Skeletal muscle cell (primary cell): ENCODE data around the gene DUSP7.
"Not testable (repeated sequence)": the region's sequence is repeated elsewhere in the genome, so short reads cannot be mapped to it uniquely, and the experiment has no call there.

Experiments used
- DNase-seq: peaks from one replicate; pipeline ENCODE4 v3.0.0-alpha.2; 2010; ENCODE audit warnings: low read depth
- H3K4me3 ChIP-seq: 2 replicates; pipeline ENCODE4 v1.5.1; 2011; ENCODE audit warnings: low read depth, mild to moderate bottlenecking, control low read depth, low read length, moderate library complexity

DUSP7 gene

GRCh38 chr3:52053307-52054304 lies 2.8 kb downstream of the DUSP7 start:
- peak overlapping the region; percentile 29 for H3K4me3 ChIP-seq
- DNase-seq, result no peak

DNA sequence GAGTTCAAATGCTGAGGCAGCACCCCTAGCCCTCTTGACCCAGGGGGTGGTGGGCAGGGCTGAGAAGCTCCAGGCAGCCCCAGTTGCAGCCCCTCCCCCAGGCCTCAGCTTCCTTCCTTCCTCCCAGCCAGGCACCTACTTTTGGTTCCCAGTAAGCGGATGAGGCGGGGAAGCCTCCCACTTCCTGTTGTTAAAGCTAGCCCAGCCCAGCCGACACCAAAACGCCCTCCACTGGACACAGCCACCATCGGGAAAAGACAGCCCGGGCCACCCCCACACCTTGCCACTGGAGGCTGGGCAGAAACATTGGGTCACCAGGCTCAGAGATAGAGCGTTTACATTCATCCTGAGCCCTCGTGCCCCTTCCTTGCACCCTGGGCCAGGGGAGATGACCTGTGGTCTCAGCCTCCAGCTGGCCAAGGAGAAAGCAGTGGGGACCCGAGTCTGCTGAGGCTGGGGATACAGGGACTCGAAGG lies 3.5 kb downstream of the DUSP7 start:
- no peak for DNase-seq
- H3K4me3 ChIP-seq, result peak overlapping the region; percentile 29

DNA sequence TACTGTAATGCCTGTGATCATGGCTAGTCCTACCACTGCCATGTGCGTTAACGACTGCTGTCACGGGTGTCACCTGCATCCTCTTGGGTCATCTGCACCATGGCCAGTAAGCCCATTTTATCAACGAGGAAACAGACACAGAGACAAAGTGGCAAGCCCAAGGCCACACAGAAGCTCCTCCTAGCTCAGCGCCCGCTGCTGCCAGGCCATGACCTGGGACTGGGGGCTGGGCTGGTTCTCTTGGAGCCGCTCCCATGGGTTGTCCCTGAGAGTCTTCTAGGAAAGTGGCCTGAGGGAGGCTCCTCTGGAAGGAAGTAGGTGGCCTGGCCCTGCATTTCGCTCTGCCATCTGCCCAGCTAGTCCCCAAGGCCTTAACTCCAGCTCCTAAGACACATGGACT lies 4.9 kb downstream of the DUSP7 start:
- DNase-seq, result no peak
- H3K4me3 ChIP-seq, result no peak overlapping the region

GRCh38 chr3:52050571-52050970 lies 5.8 kb downstream of the DUSP7 start:
- no peak for DNase-seq
- H3K4me3 ChIP-seq, result no peak overlapping the region

DNA sequence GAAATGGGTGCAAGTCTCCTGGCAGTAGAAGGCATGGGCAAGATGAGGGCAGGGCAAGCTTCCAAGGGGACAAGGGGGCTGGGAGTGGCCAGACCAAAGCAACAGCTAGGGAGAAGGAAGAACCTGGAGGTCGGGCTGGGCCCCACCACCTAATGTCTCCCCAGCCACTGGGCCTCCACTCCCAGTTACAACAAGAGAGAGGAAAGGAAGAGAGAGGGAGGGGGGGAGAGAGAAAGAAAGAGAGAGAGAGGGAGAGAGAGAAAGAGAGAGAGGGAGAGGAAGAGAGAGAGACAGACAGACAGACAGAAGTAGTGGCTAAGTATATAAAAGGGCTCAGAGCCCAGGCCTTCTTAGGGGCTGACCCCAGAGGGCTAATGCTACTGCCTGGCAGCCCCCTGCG lies 6.9 kb downstream of the DUSP7 start:
- no peak for DNase-seq
- no peak overlapping the region for H3K4me3 ChIP-seq

GRCh38 chr3:52047295-52047960 lies 8.9 kb downstream of the DUSP7 start:
- DNase-seq, result no peak
- no peak overlapping the region for H3K4me3 ChIP-seq

DNA sequence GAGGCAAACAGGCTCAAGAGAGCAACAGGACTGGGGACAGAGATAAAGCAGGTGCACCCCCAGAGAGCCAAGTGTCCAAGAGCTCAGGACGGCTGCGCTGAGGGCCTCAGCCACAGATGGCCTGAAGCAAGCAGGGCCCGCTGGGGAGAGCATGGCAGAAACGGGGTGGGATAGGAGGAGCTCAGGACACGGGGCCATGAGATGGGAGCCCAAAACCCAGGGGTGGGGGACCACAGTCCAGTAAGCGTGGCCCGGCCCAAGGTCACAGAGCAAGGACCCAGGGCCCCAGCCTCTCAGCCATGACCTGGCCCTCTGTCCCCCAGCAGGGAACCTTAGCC lies 9.5 kb downstream of the DUSP7 start:
- H3K4me3 ChIP-seq, result no peak overlapping the region

GRCh38 chr3:52046186-52046901 lies 10.0 kb downstream of the DUSP7 start:
- DNase-seq, result peak; percentile 86
- H3K4me3 ChIP-seq, result no peak overlapping the region

More for the DNA sequence above, 9.5 kb downstream of the DUSP7 start:
- DNase-seq, result no peak

DNA sequence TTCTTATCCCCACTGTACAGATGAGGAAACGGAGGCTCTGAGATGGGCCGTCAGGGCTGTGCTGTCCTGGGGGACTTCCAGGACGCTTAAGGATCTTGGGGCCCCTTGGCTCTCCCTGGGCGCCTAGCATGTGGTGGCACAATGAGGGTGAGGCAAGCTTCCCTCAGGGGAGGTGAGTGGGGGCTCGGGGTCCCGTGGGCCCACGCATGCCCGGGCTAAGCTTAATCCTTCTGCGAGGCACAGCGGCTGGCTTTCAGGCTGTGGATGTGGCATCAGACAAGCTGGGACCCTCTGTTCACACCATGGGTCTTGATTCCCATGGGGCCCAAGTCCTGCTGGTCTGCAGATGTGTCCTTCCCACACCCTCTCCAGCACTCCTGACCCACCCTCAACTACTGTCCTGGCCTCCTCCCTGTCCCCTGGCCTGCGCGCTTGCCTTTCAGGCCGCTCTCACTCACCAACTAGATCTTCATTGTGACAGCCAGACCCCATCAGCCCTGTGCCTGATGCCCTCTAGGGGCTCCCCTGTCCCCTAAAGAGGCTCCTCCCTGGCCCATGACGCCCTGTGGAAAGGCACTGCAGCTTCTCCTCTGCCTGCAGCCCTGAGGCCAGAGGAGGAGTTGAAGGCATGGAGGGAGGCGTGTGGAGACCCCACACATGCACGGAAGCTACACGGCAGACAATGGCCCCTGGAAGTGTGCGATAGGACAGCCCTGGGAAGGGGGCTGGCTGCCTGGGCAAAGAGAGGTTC lies 11.3 kb downstream of the DUSP7 start:
- DNase-seq, result no peak
- H3K4me3 ChIP-seq, result no peak overlapping the region

- DNase-seq, result no peak
- no peak overlapping the region for H3K4me3 ChIP-seq
These were observed 12.6 kb downstream of the DUSP7 start for GRCh38 chr3:52043750-52044149.

DNA sequence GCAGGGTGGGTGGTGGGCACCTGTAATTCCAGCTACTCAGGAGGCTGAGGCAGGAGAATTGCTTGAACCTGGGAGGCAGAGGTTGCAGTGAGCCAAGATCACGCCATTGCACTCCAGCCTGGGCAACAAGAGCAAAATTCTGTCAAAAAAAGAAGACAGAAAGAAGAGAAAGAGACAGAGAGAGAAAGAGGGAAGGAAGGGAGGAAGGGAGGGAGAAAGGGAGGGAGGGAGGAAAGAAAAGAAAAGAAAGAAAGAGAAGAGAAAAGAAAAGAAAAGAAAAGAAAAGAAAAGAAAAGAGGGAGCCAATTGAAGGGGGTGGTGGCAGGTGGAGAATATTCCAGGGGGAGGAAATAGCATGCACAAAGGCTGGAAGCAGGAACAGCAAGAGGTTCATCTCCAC lies 13.3 kb downstream of the DUSP7 start:
- not testable (repeated sequence) for H3K4me3 ChIP-seq, DNase-seq

- no peak for DNase-seq
- no peak overlapping the region for H3K4me3 ChIP-seq
These were observed 15.1 kb downstream of the DUSP7 start for GRCh38 chr3:52041118-52041731.

- no peak overlapping the region for H3K4me3 ChIP-seq
- DNase-seq, result no peak
These were observed 15.8 kb downstream of the DUSP7 start for GRCh38 chr3:52040600-52040999.

DNA sequence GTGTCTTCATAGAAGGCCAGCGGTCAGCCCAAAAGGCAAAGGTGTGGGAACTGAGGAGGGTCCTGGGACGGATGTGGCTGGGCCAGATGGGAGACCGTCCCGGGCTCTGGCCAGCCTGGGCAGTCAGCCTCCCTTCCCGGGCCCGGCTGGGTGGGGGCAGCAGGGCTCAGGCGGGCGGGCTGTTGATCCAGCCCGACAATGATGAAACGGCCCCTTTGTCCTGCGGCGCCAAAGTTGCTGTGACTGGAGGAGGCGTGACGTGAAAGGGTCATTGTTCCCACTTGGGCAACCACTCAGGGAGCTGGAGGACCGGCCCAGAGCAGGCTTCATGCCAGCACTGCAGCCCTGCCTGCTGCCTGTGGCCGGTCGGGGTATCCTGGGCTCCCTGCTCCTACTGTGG lies 16.5 kb downstream of the DUSP7 start:
- no peak overlapping the region for H3K4me3 ChIP-seq
- DNase-seq, result no peak

- no peak for DNase-seq
These were observed 16.9 kb downstream of the DUSP7 start for GRCh38 chr3:52039426-52039825.

GRCh38 chr3:52038227-52038626 lies 18.1 kb downstream of the DUSP7 start:
- H3K4me3 ChIP-seq, result no peak overlapping the region
- DNase-seq, result no peak

More at GRCh38 chr3:52039426-52039825, 16.9 kb downstream of the DUSP7 start:
- no peak overlapping the region for H3K4me3 ChIP-seq

DNA sequence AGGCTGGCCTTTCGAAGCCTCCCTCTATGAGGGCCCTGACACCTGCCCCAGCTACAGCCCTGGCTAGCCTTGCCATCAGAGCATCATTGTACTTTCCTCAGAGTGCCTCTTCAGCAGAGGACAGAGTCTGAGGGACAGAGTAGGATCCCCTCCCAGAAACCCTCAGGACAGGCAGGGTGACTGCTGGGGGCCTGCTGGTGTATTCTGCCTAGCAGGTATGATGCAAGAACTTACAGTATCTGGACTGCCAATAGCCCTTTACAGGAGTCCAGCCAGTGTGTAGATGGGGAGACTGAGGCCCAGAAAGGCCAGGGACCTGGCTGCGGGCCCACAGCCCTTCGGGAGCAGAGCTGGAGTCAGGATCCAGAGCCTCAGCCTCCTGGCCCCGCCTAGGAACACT lies 19.1 kb downstream of the DUSP7 start:
- no peak for DNase-seq
- no peak overlapping the region for H3K4me3 ChIP-seq

DNA sequence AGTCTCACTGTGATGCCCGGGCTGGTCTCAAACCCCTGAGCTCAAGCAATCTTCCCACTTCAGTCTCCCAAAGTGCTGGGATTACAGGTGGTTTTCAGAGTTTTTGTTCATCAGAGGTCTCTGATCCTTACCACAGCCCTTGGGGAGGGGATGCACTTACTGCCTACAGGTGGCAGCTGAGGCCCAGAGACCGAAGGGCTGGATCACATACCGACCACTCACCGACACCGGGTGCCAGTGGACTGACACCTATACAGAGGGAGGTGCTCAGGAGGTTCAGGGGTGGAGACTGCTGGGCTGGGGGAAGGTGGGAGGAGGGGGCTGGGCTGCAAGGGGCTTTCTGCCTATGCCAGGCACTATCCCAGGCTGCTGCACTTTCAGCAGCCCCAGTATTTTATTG lies 19.5 kb downstream of the DUSP7 start:
- no peak for DNase-seq
- no peak overlapping the region for H3K4me3 ChIP-seq

DNA sequence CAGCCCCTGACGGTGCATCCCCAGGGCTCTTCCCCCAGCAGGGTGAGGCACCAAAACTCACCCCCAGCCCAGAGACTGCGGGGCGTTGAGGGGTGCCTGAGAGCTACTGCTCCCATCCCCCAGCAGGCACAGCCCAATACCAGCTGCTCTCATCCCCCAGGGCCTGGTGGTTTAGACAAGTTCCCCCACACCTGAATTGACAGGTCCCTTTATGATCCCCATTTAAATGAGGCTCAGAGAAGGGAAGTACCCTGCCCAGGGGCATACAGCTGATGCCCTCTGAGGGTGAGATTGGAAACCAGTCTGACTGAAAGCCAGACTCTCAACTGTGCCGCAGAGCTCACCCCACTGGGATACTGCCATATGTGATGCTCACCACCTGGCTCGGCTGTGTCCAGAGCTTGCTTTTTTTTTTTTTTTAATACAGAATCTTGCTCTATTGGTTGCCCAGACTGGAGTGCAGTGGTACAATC lies 20.1 kb downstream of the DUSP7 start:
- no peak for DNase-seq
- no peak overlapping the region for H3K4me3 ChIP-seq
